ENCODE measurements around the gene GORASP2.

GORASP2 gene

GRCh38 chr2:171008550-171009205 lies 79.6 kb downstream of the GORASP2 start:
- DNase-seq: no peak

- no peak for DNase-seq
Measured at GRCh38 chr2:171009386-171009785, 80.3 kb downstream of the GORASP2 start.

GRCh38 chr2:171013851-171014250 lies 84.8 kb downstream of the GORASP2 start:
- no peak for DNase-seq

GRCh38 chr2:171016125-171016524 lies 87.1 kb downstream of the GORASP2 start:
- no peak for DNase-seq
